GM18867 (cell line): Measurements from ENCODE around the gene SERPINB6.
"Not testable (repeated sequence)": the region's sequence is repeated elsewhere in the genome, so short reads cannot be mapped to it uniquely, and the experiment has no call there.

ENCODE experiments used
- ATAC-seq: cut with Tn5 transposase; IDR thresholded peaks from one replicate; pipeline ENCODE4 v1.9.1; 2021; ENCODE audit warnings: mild to moderate bottlenecking, moderate library complexity; ENCODE audit not compliant: unreplicated experiment

Gene SERPINB6

DNA sequence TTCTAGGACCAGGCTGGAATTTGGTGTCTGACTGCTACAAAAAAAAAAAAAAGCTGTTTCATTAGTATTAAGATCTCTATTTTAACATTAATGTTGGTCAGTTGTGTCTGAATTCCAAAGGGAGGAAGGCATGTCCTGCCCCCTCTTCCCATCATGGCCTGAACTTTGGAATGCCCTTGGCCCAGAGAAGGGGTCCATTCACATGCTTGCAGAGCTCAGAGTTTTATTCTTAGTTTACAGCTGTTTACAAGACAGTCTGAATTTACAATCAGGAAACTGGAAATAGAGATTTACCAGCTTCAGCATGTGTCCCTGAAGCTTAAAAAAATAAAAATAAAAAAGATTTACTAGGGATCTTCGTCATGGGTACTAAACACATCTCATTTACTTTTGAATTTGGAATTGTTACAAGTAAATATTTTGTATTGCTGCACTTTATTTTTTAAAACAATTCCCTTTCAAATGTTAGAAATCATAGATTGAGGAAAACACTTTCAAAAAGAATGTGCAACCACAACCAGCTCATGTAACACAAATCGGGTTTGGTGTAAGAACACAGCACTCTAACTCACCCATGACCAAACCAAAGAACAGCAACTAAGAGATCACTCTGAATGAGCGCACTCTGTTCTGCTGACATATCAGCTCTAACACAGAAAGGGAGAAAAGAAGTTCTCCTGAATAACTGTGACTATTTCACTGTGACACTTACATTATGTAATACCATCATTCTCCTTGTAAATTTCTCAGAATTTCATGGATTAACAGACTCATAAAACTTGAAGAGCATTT lies 6.6 kb upstream of the SERPINB6 start:
- no peak for ATAC-seq

GRCh38 chr6:2977290-2977689 lies 5.9 kb upstream of the SERPINB6 start:
- no peak for ATAC-seq

- no peak for ATAC-seq
These were observed 5.3 kb upstream of the SERPINB6 start for GRCh38 chr6:2976571-2977085.

GRCh38 chr6:2976060-2976459 lies 4.7 kb upstream of the SERPINB6 start:
- no peak for ATAC-seq

- no peak for ATAC-seq
These were observed 2.3 kb upstream of the SERPINB6 start for GRCh38 chr6:2973676-2974075.

DNA sequence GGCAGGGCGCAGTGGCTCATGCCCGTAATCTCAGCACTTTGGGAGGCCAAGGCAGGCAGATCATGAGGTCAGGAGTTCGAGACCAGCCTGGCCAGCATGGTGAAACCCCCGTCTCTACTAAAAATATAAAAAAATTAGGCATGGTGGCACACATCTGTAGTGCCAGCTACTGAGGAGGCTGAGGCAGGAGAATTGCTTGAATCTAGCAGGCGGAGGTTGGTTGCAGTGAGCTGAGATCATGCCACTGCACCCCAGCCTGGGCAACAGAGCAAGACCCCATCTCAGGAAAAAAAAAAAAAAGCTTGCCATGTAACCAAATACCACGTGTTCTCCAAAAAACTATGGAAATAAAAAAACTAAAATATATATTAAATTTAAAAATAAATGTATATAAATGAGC lies 1.8 kb upstream of the SERPINB6 start:
- not testable (repeated sequence) for ATAC-seq

GRCh38 chr6:2972685-2973084 lies 1.3 kb upstream of the SERPINB6 start:
- not testable (repeated sequence) for ATAC-seq

DNA sequence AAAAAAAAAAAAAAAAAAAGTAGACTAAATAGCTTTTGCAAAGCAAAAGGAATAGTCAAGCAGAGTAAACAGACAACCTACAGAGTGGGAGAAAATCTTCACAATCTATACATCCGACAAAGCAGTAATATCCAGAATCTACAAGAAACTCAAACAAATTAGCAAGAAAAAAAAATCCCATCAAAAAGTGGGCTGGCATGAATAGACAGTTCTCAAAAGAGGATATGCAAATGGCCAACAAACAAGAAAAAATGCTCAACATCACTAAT lies 786 bp upstream of the SERPINB6 start:
- not testable (repeated sequence) for ATAC-seq

GRCh38 chr6:2970753-2971419 lies 481 bp downstream of the SERPINB6 start:
- peak; percentile 60 for ATAC-seq

DNA sequence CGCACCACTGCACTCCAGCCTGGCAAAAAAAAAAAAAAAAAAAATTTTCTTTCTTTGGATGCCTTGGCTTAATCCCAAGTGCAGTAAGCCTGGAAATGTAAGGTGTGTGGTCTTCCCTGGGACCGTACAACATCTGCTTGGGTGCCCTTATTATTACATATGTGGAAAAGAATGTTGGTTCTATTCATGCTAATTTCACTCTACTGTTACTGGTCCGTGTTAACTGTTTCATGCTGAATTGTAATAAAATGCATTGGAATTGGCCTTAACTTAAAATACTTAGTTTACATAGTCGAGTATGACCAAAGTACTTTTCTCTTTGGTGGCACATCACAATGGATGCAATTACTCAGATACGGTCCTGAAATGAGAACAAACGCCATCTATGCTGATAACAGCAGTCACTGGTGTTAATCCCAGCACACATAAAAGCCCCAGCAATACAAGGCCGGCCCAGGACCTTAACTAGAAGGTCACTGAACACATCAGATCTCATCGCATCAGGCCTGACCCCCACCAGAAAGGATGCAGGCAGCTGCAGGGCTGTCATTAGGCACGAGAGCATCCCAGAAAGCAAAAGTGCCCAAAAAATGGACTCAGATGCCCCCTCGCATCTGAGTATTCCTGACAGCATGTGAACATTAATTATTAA lies 1.2 kb downstream of the SERPINB6 start:
- ATAC-seq, result no peak

- ATAC-seq, result no peak
These were observed 1.8 kb downstream of the SERPINB6 start for GRCh38 chr6:2969549-2969948.

DNA sequence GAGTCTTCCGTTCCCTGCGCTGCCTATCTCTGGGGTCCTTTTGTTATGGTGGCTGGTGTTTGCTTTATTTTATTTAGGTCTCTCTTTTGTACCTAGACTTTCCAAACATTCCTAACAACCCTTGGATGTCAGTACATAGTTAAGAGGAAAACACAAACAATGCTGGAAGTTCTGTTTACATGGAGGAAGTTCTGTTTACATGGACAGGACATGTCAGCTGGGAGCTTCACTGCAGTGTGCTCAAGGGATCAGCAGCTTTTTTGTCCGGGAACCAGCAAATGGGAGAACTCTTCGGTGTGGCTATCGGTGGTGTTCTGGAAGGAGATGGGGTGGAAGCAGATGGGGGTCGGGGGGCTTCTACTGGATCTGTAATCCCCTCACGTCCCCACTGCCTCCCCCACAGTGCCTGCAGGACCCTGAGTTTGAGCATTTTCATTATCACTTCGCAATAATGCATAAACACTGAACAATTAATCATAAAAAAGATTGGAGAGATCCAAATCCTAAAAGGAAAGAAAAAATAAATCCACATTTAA lies 2.7 kb downstream of the SERPINB6 start:
- ATAC-seq, result no peak

DNA sequence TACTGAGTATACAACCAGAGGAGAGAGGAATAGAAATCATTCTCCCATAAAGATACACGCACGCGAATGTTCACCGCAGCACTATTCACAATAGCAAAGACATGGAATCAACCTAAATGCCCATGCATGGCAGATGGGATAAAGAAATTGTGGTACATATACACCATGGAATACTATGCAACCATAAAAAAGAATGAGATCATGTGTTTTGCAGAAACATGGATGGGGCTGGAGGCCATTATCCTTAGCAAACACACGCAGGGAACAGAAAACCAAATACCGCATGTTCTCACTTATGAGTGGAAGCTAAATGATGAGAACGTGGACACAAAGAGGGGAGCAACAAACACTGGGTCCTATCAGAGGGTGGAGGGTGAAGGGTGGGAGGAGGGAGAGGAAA lies 3.4 kb downstream of the SERPINB6 start:
- ATAC-seq, result no peak

DNA sequence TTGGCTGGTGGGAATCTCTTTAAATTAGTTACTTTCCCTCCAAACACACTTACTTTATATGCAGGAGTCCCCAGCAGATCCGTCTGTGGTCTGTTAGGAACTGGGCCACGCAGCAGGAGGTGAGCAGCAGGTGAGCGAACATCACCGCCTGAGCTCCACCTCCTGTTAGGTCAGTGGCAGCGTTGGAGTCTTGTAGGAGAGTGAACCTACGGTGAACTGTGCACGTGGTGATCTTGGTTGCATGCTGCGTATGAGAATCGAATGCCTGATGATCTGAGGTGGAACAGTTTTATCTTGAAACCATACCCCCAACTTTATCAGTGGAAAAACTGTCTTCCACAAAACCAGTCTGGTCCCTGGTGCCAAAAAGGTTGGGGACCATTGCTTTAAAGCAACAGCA lies 5.0 kb downstream of the SERPINB6 start:
- no peak for ATAC-seq

DNA sequence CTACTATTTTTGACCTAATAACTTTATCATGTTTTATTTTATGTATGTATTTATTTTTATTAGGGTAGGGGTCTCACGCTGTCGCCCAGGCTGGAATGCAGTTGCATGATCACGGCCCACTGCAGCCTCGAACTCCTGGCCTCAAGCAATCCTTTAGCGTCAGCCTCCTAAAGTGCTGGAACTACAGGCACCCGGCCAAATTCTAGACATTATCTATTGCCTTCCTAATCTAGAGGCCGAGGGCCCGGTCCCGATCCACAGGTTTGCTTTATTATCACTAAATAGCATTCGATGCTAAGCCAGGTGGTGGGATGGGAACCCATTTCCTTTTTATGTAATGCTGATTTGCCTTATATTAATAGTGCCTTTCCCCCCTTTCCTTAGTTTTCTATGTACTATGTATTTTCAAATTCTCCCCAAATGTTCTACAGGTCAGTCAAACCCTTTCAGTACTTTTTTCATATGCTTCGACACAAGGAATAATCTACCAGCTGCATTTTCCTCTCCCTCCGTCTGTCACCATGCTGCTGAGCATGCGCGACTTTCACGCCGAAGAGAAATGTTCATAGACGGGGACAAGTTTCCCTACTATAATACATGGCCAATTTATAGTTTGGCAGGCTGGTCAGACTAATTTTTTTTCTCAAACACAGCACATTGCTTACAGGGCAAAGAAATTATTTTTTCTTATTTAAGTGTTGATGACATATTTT lies 6.4 kb downstream of the SERPINB6 start:
- no peak for ATAC-seq

DNA sequence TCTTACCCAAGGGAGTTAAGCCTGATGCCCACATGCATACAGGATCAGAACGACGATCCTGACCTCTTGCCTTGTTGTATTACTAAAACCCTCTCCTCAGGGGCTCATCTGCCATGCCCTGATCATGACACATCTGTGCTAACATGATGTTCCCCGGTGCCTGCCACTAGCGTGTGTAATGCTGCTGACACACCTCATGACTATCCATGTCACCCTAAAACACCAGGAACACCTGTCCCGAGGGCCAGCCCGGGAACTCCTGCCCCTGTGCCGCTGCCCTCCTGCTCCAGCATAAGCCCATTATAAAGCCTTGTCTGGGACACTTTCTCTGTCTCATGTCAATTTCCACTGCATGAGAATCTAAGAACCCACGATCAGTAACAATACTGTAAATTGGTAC lies 7.6 kb downstream of the SERPINB6 start:
- no peak for ATAC-seq

- no peak for ATAC-seq
These were observed 8.7 kb downstream of the SERPINB6 start for GRCh38 chr6:2962636-2963035.

DNA sequence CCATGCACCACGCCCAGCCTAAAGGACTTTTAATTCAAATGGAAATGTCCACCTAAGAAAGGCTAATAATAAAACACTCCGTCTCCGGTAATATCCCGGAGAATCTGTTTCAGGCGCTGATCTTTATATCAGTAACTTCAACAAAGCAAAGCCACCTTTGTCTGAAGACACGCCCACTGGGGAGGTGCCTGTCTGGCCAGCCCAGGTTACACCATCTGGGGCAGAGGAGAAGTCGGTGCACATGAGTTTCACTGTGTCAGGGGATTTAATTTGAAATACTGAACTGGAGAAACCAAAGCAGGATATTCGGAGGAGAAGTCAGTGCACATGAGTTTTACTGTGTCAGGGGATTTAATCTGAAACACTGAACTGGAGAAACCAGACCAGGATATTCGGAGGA lies 9.4 kb downstream of the SERPINB6 start:
- ATAC-seq, result no peak

DNA sequence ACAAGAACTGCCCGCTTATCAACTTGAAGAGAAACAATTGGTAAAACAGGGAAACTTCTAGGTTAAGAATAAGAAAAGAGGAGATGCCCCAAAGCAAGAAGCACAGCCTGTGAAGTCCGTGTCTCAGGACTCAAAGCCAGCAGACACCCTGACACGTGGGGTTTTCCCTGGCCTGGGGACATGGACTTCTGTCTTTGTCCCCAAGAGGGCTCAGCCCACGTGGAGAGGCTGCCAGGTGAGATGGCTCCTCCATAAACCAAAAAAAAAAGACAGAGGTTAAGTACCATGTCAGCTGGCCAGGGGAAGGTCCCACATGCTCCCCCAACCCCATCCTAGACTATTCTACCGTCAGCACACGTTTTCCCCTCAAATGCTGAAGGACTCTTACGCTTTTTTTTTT lies 9.9 kb downstream of the SERPINB6 start:
- ATAC-seq, result no peak

GRCh38 chr6:2960935-2961334 lies 10.4 kb downstream of the SERPINB6 start:
- no peak for ATAC-seq
